SKM-1 treated with dmso at 0.1 percent for 144 hours (cell line): ENCODE results near the gene CSNK2A1.
"Not testable (repeated sequence)": the region's sequence is repeated elsewhere in the genome, so short reads cannot be mapped to it uniquely, and the experiment has no call there.

Source experiments
- DNase-seq: peaks from one replicate; lab custom pipeline; 2025; ENCODE audit not compliant: unreplicated experiment; lab: John Stamatoyannopoulos, UW

Gene CSNK2A1

GRCh38 chr20:535958-536357, 7.6 kb downstream of the CSNK2A1 start:
- DNase-seq: no peak

GRCh38 chr20:533526-533925, 10.1 kb downstream of the CSNK2A1 start:
- no peak for DNase-seq

GRCh38 chr20:532530-532929, 11.1 kb downstream of the CSNK2A1 start:
- no peak for DNase-seq

GRCh38 chr20:531608-532007, 12.0 kb downstream of the CSNK2A1 start:
- no peak for DNase-seq

- DNase-seq: no peak
Observed at GRCh38 chr20:530321-530720, 13.3 kb downstream of the CSNK2A1 start.

GRCh38 chr20:528923-529604, 14.5 kb downstream of the CSNK2A1 start:
- DNase-seq: no peak

- DNase-seq: no peak
Observed at GRCh38 chr20:527571-527886, 16.1 kb downstream of the CSNK2A1 start.

GRCh38 chr20:521860-522259, 21.7 kb downstream of the CSNK2A1 start:
- DNase-seq: no peak

- no peak for DNase-seq
Observed at GRCh38 chr20:519999-520398, 23.6 kb downstream of the CSNK2A1 start.

GRCh38 chr20:517221-517620, 26.4 kb downstream of the CSNK2A1 start:
- no peak for DNase-seq

GRCh38 chr20:516799-517198, 26.8 kb downstream of the CSNK2A1 start:
- DNase-seq: no peak

- DNase-seq: no peak
Observed at GRCh38 chr20:515696-516095, 27.9 kb downstream of the CSNK2A1 start.

GRCh38 chr20:513429-513828, 30.2 kb downstream of the CSNK2A1 start:
- DNase-seq: no peak

GRCh38 chr20:510328-511057, 33.1 kb downstream of the CSNK2A1 start:
- not testable (repeated sequence) for DNase-seq

- DNase-seq: not testable (repeated sequence)
Observed at GRCh38 chr20:508364-508787, 35.2 kb downstream of the CSNK2A1 start.

- no peak for DNase-seq
Observed at GRCh38 chr20:507761-508332, 35.7 kb downstream of the CSNK2A1 start.

- no peak for DNase-seq
Observed at GRCh38 chr20:507006-507758, 36.4 kb downstream of the CSNK2A1 start.

- DNase-seq: no peak
Observed at GRCh38 chr20:504632-505075, 38.9 kb downstream of the CSNK2A1 start.

- no peak for DNase-seq
Observed at GRCh38 chr20:503048-503737, 40.4 kb downstream of the CSNK2A1 start.

- DNase-seq: no peak
Observed at GRCh38 chr20:497979-498378, 45.6 kb downstream of the CSNK2A1 start.

- DNase-seq: no peak
Observed at GRCh38 chr20:496126-496696, 47.4 kb downstream of the CSNK2A1 start.
